Measurements from ENCODE around the gene NELL2.

Gene NELL2

GRCh38 chr12:44889162-44889561 is 13.0 kb upstream of the NELL2 start:
- TF ChIP-seq CTCF (IDR thresholded peaks at IDR 0.05; ENCODE audit: insufficient read depth, low read depth, low read length, missing control alignments), result no peak
- no peak for DNase-seq (ENCODE audit: low read depth)
- H3K4me3 ChIP-seq (ENCODE audit: low read depth, low read length), result no peak overlapping the region

GRCh38 chr12:44885902-44886301 is 9.8 kb upstream of the NELL2 start:
- TF ChIP-seq CTCF (IDR thresholded peaks at IDR 0.05; ENCODE audit: insufficient read depth, low read depth, low read length, missing control alignments), result no peak
- no peak for DNase-seq (ENCODE audit: low read depth)
- H3K4me3 ChIP-seq (ENCODE audit: low read depth, low read length), result no peak overlapping the region

GRCh38 chr12:44881197-44881596 is 5.1 kb upstream of the NELL2 start:
- no peak overlapping the region for H3K4me3 ChIP-seq (ENCODE audit: low read depth, low read length)
- no peak for DNase-seq (ENCODE audit: low read depth)
- no peak for TF ChIP-seq CTCF (IDR thresholded peaks at IDR 0.05; ENCODE audit: insufficient read depth, low read depth, low read length, missing control alignments)

- peak overlapping the region; percentile 46 for H3K4me3 ChIP-seq (ENCODE audit: low read depth, low read length)
- peak; percentile 5 for DNase-seq (ENCODE audit: low read depth)
- no peak for TF ChIP-seq CTCF (IDR thresholded peaks at IDR 0.05; ENCODE audit: insufficient read depth, low read depth, low read length, missing control alignments)
Observed at GRCh38 chr12:44876544-44877410, 662 bp upstream of the NELL2 start.

GRCh38 chr12:44875417-44875953 is 630 bp downstream of the NELL2 start:
- H3K4me3 ChIP-seq (ENCODE audit: low read depth, low read length), result peak overlapping the region; percentile 46
- no peak for TF ChIP-seq CTCF (IDR thresholded peaks at IDR 0.05; ENCODE audit: insufficient read depth, low read depth, low read length, missing control alignments)
- DNase-seq (ENCODE audit: low read depth), result no peak

- DNase-seq (ENCODE audit: low read depth), result peak; percentile 6
- H3K4me3 ChIP-seq (ENCODE audit: low read depth, low read length), result peak overlapping the region; percentile 24
- no peak for TF ChIP-seq CTCF (IDR thresholded peaks at IDR 0.05; ENCODE audit: insufficient read depth, low read depth, low read length, missing control alignments)
Observed at GRCh38 chr12:44874981-44875416, 1.1 kb downstream of the NELL2 start.
